ENCODE results near the gene BEST3.

The BEST3 gene

DNA sequence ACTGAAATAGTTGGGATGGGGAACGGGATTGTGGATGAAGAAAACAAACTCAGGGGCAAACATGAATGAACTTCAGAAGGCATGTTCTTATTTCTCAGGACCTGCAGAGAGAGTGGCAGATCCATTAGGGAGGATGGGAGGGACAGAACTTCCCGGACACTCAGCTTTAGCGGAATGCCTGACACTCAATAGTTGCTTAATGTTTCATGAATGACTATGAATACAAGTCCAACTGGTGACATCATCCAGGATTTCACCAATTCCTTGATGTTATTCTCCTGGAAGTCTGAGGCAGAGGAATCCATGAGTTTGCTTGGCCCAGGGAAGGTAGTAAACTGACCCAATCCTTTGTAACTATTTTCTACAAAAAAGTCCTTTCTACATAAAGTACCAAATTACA, 50.6 kb downstream of the BEST3 start:
- POLR2A ChIA-PET = no interaction called here
- H3K4me3 ChIP-seq (ENCODE audit: low read depth, low read length) = no peak overlapping the region
- CTCF ChIA-PET = interaction anchor here (13.5 kb wide), 1 partner anchor 11 kb away, joined by 117 read pairs; no protein-coding TSS in a partner anchor
- TF ChIP-seq CTCF (IDR thresholded peaks at IDR 0.05; ENCODE audit: insufficient read depth, low read length, missing control alignments) = no peak
- peak; percentile 87 for DNase-seq (ENCODE audit: low read depth, low spot score)

DNA sequence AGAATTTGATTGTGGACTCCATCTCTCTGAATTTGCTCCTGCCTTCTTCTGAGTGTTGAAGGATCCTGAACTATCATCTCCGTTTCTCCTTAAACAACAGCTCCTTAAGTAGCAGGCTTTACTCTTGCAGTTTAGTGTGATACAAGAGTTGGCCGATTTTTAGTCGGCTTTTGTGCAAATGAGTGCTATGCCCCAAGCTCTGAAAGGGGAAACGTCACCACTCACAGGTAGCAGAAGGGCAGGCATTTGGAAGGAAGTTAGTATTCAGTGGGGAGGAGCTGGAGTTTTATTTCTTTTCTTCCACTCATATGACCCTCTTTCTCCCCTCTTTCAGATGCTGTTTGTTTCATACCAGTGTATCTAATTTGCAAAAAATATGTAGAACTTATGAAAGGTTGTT, 51.9 kb downstream of the BEST3 start:
- CTCF ChIA-PET = interaction anchor here (1.4 to 13.5 kb wide), 3 partner anchors 8 to 22 kb away, joined by 3 to 117 read pairs (median 4); no protein-coding TSS in a partner anchor
- DNase-seq (ENCODE audit: low read depth, low spot score) = no peak
- POLR2A ChIA-PET = no interaction called here
- TF ChIP-seq CTCF (IDR thresholded peaks at IDR 0.05; ENCODE audit: insufficient read depth, low read length, missing control alignments) = no peak
- H3K4me3 ChIP-seq (ENCODE audit: low read depth, low read length) = no peak overlapping the region

- DNase-seq (ENCODE audit: low read depth, low spot score) = no peak
- POLR2A ChIA-PET = no interaction called here
- CTCF ChIA-PET = interaction anchor here (1.0 to 13.5 kb wide), 5 partner anchors 8 to 1000 kb away, joined by 3 to 166 read pairs (median 11); no protein-coding TSS in a partner anchor
- TF ChIP-seq CTCF (IDR thresholded peaks at IDR 0.05; ENCODE audit: insufficient read depth, low read length, missing control alignments) = no peak
- H3K4me3 ChIP-seq (ENCODE audit: low read depth, low read length) = no peak overlapping the region
Measured at GRCh38 chr12:69645031-69645430, 54.1 kb downstream of the BEST3 start.

GRCh38 chr12:69644511-69644910, 54.6 kb downstream of the BEST3 start:
- ChIA-PET CTCF (interaction anchor here (0.9 to 13.5 kb wide), 6 partner anchors 7 to 1000 kb away, joined by 3 to 166 read pairs (median 8); no protein-coding TSS in a partner anchor), POLR2A (no interaction called here)
- no peak for DNase-seq (ENCODE audit: low read depth, low spot score)
- no peak overlapping the region for H3K4me3 ChIP-seq (ENCODE audit: low read depth, low read length)
- TF ChIP-seq CTCF (IDR thresholded peaks at IDR 0.05; ENCODE audit: insufficient read depth, low read length, missing control alignments) = no peak

- TF ChIP-seq CTCF (IDR thresholded peaks at IDR 0.05; ENCODE audit: insufficient read depth, low read length, missing control alignments) = no peak
- no peak overlapping the region for H3K4me3 ChIP-seq (ENCODE audit: low read depth, low read length)
- ChIA-PET POLR2A (no interaction called here), CTCF (interaction anchor here (6.0 to 9.6 kb wide), 2 partner anchors 19 to 285 kb away, joined by 99 to 166 read pairs; no protein-coding TSS in a partner anchor)
- DNase-seq (ENCODE audit: low read depth, low spot score) = no peak
Measured at GRCh38 chr12:69642531-69642930, 56.6 kb downstream of the BEST3 start.

- ChIA-PET CTCF (interaction anchor here (1.0 to 9.6 kb wide), 4 partner anchors 9 to 284 kb away, joined by 3 to 166 read pairs (median 108); no protein-coding TSS in a partner anchor), POLR2A (no interaction called here)
- H3K4me3 ChIP-seq (ENCODE audit: low read depth, low read length) = no peak overlapping the region
- DNase-seq (ENCODE audit: low read depth, low spot score) = no peak
- TF ChIP-seq CTCF (IDR thresholded peaks at IDR 0.05; ENCODE audit: insufficient read depth, low read length, missing control alignments) = no peak
Measured at GRCh38 chr12:69641546-69641945, 57.6 kb downstream of the BEST3 start.
